ENCODE results near the gene ZNF432.
"Not testable (repeated sequence)": the region's sequence is repeated elsewhere in the genome, so short reads cannot be mapped to it uniquely, and the experiment has no call there.

The ZNF432 gene

DNA sequence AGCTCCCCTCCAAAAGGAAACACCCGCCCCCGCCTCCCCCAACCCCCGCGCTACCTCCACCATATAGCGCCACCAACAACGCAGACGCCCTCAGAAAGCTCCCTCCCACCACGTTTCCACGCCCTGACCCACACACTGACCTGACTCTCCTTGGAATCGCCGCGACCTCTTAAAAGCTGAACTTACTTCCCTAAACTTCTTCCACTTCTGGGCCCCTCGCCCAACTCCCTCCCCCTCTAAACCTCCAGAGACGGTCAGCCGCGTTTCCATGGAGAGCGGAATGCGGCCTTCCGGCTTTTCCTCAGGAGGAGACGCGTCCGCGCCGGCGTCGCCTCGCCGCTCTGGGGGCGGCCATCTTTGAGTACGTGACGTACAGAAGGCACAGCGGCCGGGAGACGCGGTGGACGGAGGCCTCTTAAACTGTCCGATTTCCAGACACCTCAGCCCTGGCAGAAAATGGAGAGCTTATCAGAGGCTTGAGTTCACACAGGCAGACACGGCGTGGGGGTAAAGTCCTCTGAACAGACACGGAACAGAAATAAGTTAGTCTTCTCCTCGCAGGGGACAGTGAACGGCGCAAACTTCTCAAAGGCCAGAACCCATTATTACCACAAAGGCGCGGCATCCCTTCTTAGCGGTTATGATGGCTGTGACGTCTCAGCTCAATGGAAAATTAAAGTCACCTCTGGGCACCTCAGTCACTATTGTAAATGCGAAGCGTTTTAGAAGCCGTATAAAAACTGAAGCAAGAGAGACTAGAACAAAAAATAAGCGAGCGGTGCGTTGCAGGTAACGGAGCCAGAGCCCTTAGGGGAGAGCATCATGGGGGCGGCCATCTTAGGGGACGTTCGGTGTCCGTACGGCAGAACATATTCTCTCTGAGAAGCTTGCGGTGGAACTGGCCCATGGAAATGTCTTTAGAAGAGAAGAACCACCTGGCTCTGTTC lies at the start of gene ZNF432:
TSS of gene ZNF432 (minus strand) at position 284 of the 947 bp plus-strand sequence. CDS start 1,970 bp downstream, outside the sequence.
- DNase-seq (ENCODE audit: low spot score) = peak; percentile 94

DNA sequence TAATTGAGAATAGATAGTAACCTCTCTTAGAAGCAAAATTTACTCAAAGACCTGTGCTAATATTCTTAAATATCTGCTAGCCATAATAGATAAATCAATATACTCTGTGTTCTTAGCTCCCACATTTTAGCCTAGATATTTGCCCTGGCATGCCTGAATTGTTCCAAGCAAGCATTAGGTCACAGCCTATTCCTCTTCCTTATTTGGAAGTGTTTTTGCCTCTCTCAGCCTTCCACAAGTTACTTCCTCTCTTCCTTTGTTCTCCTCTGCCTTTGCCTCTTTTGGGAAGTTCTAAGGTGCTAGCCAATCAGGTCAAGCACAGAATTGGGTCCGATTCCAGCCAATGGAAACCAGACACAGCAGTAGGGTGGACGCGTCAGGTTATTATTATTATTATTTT lies 47.8 kb upstream of the ZNF432 start:
- DNase-seq (ENCODE audit: low spot score) = not testable (repeated sequence)

DNA sequence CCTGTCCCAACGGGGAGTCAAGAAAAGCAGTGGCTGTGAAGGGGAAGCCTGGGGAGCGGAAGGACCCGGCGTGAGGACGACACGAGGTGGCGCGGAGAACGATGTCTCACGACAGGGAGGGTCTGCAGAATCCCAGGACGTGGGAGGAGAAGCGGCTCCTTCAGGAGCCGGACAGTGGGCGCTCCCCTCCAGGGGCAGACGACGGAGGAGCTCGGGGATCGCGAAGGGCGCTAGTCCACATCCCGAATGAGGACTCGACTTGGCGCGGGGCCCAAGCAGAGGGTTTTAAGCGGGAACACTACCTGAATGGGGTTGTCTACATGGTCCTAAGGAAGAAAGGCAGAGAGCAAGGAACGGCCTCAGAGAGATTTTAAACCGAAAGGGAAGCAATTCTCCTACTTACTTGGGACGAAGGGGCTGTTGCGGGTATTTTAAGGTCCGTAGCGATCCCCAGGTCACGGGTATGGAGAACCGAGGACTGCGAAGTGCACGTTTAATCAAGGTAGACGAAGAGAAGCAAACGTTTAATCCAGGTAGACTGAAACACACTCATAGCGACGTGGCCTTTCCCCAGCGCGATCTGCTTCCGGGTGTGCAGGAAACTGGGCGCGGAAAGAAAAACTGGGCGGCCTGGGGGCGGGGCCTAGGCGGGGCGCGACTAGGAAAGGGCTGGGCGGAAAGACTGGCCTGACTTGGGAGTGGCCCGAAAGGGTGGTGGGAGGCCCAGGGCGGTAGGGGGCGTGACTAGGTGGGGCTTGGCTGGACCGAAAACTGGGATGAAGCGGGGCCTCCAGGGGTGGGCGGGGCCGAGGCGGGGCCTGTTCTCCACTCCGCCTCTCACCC lies 46.8 kb upstream of the ZNF432 start, which contains the start of gene ZNF841:
TSS of gene ZNF841 (minus strand) at position 594 of the 843 bp plus-strand sequence. CDS start 10,964 bp downstream, outside the sequence.
- peak; percentile 93 for DNase-seq (ENCODE audit: low spot score)

DNA sequence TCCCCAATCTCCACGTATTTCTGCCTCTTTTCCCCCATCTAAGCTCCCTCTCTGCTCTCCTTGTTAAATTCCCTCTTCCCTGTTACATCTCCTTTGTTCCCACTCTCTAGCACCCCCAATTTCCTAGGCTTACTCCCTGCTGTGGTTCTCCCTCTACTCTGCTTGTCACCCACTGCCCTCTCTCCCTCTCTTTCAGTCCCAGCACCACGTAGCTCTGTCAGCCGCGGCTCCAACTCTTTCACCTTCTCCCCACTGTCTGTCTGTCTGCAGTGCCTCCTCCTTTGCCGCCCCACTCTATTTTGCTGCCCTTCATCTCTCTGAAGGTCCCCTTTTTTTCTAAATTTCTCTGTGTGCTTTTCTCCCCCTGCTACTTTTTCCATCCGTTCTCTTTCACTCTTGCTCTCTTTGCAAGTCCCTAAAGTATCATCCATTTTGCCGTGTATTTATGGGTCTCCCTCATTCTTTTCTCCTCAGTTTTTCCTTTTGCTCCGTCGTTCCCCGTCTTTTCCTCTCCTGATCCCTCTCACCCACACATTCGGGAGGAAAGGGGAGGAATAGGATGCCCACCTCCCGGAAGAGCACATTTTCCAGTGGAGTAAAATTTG lies 46.0 kb upstream of the ZNF432 start:
- DNase-seq (ENCODE audit: low spot score) = no peak

DNA sequence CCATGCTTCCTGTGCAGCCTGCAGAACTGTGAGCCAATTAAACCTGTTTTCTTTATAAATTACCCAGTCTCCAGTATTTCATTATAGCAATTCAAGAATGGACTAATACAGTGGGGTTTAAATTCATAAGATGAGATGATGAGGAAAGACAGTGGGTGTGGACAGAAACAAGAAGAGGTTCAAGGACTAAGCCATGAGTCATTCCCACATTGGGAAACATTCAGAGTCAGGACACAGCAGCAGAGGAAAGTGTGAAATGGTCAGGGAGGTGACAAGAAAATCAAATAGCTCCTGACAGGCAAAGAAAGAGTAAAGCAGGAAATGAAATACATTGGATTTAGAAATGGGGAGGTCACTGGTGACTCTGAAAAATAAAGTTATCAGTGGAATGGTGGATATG lies 37.8 kb upstream of the ZNF432 start:
- DNase-seq (ENCODE audit: low spot score) = no peak

DNA sequence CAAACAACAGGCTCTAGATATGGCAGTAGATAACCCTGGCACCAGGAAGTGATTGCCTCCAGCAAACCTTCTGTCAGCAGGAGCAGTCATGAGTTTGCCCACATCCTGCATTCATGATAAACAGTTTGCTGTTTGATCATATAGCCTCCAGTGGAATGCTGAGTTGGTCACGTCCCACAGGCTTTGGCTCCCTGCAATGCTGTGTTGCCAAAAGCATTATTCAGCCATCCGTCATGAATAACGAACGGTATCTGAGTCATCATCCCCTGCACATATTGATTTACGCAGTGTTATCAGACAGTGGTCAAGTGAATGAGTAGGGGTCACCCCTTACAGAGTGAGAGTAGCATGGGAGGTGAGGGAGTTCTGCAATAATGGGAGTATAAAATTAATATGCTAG lies 21.9 kb upstream of the ZNF432 start:
- DNase-seq (ENCODE audit: low spot score) = no peak

DNA sequence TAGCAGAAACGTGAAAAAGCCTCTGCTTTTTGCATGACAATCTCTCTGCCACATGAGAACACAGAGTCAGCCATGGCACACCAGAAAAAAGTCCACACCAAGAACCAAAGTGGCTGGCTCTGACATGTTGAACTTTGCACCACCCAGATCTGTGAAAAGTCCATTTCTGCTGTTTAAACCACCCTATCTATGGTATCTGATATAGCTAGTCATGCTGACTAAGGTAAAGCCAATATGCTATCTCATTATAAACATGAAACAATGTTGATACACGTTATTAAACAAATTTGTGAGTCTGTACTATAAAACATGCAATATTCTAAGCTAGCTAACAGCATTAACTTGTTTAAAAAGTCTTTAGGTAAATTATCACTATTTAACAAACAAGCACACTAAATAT lies 21.0 kb upstream of the ZNF432 start:
- DNase-seq (ENCODE audit: low spot score) = no peak

DNA sequence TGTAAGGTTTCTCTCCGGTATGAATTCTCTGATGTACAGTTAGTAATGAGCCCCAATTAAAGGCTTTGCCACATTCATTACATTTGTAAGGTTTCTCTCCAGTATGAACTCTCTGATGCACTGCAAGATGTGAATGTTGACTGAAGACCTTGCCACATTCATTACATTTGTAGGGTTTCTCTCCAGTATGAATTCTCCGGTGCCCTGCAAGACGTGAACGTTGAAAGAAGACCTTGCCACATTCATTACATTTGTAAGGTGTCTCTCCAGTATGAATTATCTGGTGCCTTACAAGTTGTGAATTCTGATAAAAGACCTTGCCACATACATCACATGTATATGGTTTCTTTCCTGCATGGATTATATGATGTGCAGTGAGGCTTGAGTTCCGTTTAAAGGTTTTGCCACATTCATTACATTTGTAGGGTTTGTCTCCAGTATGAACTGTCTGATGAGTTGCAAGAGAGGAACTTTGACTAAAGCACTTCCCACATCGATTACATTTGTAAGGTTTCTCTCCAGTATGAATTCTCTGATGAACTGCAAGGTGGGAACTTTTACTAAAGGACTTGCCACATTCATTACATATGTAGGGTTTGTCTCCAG lies 17.7 kb upstream of the ZNF432 start:
- DNase-seq (ENCODE audit: low spot score) = no peak

DNA sequence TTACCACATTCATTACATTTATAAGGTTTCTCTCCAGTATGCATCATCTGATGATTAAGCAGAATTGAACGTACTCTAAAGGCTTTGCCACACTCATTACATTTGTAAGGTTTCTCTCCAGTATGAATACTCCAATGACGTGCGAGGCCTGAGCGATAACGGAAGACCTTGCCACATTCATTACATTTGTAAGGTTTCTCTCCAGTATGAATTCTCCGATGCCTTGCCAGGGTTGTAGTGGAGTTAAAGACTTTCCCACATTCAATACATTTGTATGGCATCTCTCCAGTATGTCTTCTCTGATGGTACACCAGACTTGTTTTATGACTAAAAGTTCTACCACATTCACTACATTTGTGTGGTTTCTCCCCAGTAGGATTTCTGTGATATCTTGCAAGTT lies 16.8 kb upstream of the ZNF432 start:
- no peak for DNase-seq (ENCODE audit: low spot score)

DNA sequence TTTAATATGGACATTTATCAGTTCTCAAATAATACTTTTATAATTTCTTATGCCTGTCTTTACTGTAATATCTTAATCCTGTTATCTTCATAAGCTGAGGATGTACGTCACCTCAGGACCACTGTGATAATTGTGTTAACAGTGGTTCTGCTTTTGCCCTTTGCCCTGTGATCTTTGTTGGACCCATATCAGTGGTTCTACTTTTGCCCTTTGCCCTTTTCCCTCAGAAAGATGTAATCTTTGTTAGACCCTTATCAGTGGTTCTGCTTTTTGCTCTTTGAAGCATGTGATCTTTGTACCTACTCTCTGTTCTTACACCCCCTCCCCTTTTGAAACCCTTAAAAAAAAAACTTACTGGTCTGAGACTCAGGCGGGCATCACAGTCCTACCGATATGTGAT lies 7.8 kb upstream of the ZNF432 start:
- DNase-seq (ENCODE audit: low spot score) = not testable (repeated sequence)

DNA sequence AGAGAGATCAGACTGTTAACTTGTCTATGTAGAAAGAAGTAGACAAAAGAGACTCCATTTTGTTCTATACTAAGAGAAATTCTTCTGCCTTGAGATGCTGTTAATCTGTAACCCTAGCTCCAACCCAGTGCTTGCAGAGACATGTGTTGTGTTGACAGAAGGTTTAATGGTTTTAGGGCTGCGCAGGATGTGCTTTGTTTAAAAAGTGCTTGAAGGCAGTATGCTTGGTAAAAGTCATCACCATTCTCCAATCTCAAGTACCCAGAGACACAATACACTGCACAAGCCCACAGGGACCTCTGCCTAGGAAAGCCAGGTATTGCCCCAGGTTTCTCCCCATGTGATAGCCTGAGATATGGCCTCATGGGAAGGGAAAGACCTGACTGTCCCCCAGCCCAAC lies 3.1 kb upstream of the ZNF432 start:
- DNase-seq (ENCODE audit: low spot score) = not testable (repeated sequence)

DNA sequence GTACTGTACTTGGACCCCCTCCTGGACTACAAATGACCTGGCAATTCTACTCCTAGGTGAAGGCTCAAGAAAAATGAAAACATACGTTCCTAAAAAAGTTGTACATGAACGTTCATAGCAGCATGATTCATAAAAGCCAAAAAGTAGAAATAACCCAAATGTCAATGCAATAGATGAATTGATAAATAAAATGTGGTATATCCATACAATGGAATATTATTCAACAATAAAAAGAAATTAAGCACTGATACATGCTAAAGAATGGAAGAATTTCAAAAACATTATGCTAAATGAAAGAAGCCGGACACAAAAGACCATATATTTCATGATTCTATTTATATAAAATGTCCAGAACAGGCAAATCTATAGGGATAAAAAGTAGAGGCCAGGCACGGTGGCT lies 9.5 kb downstream of the ZNF432 start:
- DNase-seq (ENCODE audit: low spot score) = no peak

DNA sequence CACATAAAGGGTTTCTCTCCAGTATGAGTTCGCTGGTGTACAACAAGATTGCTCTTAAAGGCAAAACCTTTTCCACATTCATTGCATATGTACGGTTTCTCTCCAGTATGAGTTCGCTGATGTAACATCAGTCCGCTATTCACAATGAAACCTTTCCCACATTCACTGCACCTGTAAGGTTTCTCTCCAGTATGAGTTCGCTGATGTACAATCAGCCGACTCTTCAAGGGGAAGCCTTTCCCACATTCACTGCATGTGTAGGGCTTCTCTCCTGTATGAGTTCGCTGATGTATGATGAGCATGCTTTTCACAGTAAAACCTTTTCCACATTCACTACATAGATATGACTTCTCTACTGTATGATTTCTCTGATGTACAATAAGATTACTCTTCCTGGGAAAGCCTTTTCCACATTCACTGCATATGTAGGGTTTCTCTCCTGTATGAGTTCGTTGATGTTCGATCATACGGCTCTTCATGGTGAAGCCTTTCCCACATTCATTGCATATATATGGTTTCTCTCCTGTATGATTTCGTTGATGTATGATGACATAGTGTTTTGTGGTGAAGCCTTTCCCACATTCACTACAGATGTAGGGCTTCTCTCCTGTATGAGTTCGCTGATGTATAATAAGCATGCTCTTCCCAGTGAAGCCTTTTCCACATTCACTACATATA lies 14.4 kb downstream of the ZNF432 start:
- no peak for DNase-seq (ENCODE audit: low spot score)

DNA sequence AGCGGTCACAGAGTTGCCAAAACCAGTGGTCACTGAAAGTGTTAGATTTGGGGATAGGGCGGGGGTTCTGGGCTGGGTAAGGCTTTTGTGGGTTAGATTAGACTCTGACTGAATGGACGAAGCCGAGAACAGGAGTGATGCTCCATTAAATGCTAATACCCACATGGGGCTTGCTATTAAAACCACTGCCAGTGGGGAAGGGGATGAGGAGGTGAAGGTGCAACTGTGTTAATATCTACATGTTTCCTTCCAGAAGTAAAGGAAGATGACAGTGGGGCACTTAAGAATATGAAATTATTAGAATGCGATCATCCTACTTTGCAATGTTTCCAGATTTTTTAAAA lies 19.9 kb downstream of the ZNF432 start:
- DNase-seq (ENCODE audit: low spot score) = no peak

DNA sequence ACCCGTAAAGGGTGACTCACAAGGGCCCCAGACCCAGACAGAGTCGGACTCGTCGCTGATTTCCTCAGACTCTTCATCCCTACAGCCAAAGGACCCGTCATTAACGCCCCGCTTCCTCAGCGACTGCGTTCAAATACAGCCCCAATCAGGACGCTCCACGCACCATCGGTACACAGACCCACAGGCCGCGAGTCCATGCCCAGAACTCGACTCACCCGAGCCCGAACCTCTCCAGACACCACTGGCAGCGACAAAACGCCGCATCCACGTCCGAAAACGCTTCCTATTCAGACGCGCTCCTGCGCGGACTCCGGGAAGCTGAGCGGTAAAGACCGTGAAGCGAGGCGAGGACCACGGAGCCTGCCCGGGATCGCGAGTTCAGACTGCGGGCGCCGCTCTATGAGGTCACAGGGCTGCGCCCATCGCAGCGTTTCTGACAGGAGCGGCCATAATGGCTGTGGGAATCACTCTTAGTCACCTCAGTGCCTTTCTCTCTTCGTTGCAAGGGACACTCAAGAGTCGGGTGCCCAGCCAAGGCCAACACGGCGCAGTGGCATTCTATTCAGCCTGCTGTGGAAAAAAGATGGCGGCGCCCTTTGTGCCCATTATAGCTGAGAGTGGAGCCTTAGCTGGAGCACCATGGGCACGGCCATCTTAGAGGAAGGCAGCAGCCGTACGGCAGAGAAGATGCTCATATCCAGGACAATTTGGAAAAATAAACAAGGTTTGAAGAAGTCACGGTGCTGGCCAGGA lies 20.4 kb downstream of the ZNF432 start, which contains the start of gene ZNF614:
TSS of gene ZNF614 (minus strand) at position 353 of the 753 bp plus-strand sequence. CDS start 2,634 bp downstream, outside the sequence.
- peak; percentile 91 for DNase-seq (ENCODE audit: low spot score)

DNA sequence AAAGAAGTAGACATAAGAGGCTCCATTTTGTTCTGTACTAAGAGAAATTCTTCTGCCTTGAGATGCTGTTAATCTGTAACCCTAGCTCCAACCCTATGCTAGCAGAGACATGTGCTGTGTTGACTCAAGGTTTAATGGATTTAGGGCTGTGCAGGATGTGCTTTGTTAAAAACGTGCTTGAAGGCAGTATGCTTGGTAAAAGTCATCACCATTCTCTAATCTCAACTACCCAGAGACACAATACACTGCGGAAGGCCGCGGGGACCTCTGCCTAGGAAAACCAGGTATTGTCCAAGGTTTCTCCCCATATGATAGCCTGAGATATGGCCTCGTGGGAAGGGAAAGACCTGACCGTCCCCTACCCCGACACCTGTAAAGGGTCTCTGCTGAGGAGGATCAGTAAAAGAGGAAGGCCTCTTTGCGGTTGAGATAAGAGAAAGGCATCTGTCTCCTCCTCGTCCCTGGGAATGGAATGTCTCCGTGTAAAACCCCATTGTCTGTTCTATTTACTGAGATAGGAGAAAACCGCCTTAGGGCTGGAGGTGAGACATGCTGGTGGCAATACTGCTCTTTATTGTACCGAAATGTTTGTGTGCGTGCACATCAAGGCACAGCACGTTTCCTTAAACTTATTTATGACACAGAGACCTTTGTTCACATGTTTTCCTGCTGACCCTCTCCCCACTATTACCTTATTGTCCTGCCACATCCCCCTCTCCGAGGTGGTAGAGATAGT lies 22.2 kb downstream of the ZNF432 start:
- DNase-seq (ENCODE audit: low spot score) = not testable (repeated sequence)

DNA sequence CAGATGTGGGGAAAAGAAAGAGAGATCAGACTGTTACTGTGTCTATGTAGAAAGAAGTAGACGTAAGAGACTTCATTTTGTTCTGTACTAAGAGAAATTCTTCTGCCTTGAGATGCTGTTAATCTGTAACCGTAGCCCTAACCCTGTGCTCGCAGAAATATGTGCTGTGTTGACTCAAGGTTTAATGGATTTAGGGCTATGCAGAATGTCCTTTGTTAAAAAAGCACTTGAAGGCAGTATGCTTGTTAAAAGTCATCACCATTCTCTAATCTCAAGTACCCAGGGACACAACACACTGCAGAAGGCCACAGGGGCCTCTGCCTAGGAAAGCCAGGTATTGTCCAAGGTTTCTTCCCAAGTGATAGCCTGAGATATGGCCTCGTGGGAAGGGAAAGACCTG lies 24.2 kb downstream of the ZNF432 start:
- DNase-seq (ENCODE audit: low spot score) = not testable (repeated sequence)

DNA sequence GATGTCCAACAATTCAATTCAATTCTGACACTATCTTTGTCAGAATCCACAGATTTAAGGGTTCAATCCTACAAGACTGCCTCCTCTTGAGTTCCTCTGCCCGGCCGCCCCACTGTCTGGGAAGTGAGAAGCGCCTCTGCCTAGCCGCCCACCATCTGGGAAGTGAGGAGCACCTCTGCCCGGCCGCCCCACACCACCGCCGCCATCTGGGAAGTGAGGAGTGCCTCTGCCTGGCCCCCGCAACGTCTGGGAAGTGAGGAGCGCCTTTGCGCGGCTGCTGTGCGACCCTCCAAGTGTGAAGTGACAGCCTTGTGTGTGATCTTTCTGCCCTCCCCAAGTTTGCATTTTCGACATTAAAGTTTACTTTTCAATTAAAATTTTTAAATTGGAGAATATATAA lies 26.4 kb downstream of the ZNF432 start:
- no peak for DNase-seq (ENCODE audit: low spot score)

DNA sequence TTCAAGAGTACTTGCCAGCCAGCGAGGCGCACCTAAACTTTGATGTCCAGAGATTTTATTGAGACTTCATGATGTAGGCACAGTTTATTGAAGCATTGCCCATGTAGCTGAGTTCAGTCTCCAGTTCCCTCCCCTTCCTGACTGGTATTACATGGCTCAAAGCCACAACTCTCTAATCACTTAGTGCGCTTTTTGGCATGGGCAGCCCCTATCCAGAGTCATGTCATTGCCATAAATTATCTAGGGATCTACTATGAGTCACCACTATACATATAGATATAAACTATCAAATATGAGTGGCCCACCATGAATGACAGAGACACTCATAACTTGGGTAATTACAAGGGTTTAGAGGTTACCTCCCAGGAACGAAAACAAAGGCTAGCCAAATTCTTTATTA lies 28.1 kb downstream of the ZNF432 start:
- no peak for DNase-seq (ENCODE audit: low spot score)

DNA sequence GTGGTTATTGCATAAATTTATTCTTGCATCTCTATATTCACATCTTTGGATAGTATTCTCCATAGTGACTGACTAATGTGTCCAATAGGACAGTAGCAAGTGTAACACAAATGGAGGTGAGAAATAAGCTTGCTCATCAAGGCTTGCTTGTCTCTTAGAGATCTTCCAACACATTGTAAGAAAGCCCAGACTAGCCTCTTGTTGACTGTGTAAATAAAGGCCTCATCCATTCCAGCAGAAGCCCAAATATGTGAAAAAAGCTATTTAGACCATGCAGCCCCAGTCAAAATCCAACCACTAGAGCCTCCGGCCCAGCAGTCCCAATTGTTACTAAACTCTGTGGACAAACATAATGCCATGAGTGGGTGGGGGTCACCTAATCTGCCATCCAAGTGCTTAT lies 38.0 kb downstream of the ZNF432 start:
- DNase-seq (ENCODE audit: low spot score) = no peak
